GM18511 (cell line): Measurements from ENCODE around the gene CCL18.
"Not testable (repeated sequence)": the region's sequence is repeated elsewhere in the genome, so short reads cannot be mapped to it uniquely, and the experiment has no call there.

Experiments used
- ATAC-seq: cut with Tn5 transposase; IDR thresholded peaks from one replicate; pipeline ENCODE4 v1.9.1; 2021; ENCODE audit warnings: mild to moderate bottlenecking, moderate library complexity; ENCODE audit not compliant: unreplicated experiment

The CCL18 gene

DNA sequence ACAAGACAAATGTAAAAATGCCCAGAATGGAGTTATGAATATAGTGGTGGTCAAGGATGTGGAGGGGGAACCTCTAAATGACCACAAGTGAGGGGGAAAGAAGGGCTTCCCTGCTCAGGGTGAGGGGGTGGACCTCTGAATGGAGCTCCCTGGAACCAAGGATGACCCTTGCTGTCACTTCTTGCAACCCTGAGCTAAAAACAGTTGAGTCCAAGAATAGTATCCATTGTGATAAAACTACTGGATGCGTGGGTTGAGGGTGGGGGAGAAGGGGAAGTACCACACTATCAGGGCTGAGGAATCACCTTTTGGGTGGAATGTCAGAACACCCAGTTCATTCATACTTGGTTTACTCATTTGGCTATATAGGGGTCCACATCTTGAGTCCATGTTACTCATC is 34.9 kb downstream of the CCL18 start:
- ATAC-seq, result not testable (repeated sequence)

DNA sequence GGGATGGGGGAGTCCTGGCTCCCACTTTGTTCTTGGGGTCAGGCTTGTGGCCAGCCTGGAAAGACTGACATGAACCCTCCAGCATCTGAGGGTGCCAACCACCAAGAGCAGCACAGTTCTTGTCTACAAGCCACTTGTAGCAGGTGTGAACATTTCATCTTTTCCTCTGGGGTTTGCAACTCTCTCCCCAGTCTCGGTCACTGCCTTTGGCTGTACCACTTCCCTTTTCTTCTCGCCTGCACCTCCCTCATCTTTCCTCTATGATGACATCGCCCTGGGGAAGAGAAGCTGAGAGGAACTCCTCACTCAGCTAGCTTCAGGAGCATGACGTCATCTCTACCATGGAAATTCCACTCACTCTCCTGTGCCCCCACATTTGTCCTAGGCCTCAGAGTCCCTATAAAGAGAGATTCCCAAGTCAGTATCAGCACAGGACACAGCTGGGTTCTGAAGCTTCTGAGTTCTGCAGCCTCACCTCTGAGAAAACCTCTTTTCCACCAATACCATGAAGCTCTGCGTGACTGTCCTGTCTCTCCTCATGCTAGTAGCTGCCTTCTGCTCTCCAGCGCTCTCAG is 39.4 kb downstream of the CCL18 start, which contains the start of gene CCL4:
Gene CCL4, plus strand, starts transcription at position 427 of the 575 bp plus-strand sequence. Its CDS starts 79 bp downstream, at position 506.
- peak; percentile 74 for ATAC-seq

DNA sequence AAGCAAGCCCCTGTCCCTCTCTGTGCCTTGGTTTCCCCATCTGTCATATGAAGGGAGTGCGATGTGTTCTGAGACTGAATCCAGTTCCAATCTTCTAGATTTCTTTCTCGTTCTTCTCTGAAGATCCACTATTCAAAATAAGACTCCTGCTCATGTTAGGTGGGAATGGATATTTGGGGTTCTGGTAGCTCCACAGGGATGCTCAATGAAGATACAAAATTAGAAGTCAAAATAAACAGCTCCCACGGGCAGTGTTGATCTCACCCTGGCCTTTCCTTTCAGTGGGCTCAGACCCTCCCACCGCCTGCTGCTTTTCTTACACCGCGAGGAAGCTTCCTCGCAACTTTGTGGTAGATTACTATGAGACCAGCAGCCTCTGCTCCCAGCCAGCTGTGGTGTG is 40.2 kb downstream of the CCL18 start:
- ATAC-seq, result not testable (repeated sequence)

DNA sequence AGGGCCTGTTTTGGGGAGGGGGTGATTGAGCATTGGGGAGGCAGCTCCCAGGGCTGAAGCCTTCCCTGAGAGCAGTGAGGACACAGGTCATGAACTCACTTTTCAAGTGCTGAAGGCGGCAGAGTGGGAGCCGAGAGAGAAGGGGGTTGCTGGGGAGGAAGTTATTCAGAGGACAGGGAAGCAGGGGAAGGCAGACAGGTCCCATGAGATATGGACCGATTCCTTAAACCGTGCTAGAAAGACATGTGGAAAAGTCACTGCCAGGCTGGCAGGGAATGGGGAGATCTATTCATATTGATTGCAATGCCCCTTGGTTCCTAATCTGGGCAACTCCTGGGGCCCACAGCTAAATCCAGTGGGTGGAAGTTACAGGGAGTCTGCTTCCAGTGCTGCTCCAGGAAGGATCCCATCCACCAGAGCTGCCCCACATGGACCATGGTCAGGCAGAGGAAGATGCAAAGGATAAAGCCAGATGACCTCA is 40.7 kb downstream of the CCL18 start:
- ATAC-seq, result no peak

DNA sequence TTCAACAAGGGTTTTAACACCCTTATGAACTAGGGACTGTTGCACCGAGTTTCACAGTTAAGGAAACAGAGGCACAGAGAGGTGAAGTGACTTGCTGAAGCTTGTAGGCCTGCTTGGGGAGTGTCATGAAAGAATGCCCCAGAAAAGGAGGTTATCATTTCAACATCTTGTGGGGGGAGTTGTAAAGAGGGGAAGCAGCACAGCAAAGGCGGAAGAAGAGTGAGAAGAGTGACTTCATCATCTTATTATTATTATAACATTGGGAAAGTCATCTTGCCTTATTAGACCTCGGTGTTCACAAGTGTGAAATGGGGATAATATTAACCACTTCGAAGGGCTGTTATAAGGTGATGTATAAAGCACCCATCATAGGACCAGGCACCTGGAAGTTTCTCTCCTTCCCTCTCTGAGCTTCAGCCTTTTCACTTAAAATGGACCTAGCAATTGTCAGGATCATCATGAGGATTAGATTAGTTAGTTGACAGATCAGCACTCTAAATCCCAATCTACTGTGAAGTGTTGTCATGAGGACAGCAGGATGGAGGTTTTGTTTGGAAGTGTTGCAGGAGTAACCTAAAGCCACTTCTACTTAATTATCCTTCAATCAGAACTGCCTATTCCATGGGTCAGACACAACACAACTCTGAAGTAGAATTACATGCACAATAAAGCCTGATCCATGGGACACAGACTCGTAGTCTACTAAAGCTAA is 41.9 kb downstream of the CCL18 start:
- no peak for ATAC-seq

DNA sequence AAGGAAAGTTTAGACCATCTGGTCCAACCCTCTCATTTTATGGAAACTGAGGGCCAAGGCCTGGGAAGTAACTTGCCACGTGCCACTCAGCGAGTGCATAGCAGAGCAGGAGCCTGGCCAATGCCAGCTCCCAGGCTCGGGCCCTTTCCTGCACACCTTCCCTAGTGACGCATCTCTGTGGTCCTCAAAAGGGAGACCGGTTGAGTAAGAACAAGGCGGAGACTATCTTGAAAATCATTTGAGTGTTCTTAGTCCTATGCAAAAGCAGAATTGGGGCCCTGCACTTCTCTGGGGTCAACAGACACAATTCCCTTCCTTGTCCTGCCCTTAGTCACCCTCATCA is 42.4 kb downstream of the CCL18 start:
- ATAC-seq, result no peak

DNA sequence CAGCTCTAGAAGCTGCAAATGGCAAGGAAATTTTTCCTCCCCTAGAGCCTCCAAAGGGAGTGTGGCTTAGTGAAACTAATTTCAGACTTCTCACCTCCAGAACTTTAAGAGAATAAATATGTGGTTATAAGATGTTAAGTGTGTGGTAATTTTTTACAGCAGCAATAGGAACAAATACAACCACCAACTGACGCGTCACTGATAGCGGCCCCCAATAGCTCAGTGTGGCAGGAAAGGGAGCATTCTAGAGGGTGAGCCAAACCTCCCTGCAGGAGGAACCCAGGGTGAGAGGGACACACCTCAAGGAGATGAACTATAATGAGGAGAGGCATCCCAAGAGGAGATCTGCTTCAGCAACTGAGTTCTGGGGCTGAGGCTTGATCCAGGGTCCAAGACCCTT is 43.6 kb downstream of the CCL18 start:
- no peak for ATAC-seq

DNA sequence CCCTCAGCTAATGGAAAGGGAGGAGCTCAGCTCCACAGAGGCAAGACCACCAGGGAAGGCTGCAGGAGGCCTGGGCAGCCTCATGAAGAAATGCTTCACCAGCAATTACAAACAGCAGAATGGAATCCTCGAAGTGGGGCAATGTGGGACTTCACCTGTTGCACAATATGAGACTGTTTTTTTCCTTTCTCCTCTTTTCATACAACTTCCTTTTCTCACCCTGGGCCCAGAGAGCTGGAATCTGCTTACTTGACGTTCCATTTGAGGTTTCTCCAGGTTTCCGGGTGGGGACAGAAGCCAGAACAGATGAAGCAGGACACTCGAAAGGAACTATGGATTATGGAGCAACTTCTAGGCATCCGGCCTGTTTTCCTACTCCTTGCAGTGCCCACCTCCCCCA is 44.2 kb downstream of the CCL18 start:
- not testable (repeated sequence) for ATAC-seq

DNA sequence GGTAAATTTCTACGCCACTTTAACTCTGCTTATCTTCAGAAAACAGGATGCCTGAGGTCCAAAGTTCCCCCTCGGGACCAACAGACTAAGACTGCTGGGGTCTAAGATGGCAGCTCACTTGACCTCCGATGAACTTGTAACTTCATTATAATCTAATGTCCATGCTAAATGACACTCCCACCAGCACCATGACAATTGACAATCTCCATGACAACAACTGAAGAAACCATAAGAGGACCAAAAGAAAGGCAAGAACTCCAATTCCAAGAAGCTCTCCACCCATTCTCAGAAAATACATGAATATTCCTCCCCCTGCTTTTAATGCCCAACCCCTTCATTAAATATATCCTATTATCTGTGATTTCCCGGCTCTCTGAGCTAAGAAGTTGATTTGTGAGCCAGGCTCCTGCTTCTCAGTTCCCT is 47.0 kb downstream of the CCL18 start:
- no peak for ATAC-seq

DNA sequence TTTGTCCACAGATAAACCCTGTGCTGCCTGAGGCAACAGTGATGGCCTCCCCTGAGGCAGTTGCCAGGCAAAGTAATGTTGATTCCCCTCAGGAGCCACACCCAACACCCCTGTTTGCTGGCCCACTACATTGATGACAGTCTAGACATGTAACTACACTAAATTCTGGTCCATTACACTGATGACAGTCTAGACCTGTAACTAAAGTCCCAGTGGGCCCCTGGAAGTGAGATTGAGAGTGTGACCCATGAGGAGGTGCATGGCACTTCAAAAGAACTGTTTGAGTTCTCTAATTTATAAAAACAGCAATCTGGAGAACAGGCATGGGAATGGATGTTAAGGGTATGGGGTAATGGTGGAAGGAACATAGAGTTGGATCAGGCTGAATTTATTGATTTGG is 48.5 kb downstream of the CCL18 start:
- ATAC-seq, result no peak

DNA sequence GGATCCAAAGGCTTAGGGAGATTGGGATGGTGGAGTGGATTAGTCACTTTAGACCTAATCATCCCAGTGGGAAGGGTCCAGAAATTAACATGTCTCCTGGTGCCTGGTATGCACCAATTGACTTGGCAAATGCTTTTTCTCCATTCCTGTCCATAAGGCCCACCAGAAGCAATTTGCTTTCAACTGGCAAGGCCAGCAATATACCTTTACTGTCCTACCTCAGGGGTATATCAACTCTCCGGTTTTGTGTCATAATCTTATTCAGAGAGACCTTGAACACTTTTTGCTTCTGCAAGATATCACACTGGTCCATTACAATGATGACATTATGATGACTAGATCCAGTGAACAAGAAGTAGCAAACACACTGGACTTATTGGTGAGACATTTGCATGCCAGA is 49.1 kb downstream of the CCL18 start:
- ATAC-seq, result not testable (repeated sequence)

DNA sequence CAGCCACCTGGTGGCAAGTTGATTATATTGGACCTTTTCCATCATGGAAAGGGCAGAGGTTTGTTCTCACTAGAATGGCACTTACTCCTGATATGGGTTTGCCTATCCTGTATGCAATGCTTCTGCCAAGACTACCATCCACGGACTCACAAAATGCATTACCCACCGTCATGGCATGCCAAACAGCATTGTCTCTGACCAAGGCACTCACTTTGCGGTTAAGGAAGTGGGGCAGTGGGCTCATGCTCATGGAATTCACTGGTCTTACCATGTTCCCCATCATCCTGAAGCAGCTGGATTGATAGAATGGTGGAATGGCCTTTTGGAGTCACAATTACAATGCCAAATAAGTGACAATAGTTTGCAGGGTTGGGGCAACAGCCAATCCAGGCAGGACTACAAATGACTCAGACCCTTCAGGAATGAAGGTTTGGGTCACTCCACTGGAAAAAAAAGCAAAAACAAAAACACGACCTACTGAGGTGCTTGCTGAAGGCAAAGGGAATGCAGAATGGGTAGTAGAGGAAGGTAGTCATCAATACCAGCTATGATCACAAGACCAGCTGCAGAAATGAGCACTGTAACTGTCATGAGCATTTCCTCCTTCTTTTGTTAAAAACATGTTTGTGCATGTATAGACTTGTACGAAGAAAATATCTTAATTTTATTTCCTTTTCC is 51.0 kb downstream of the CCL18 start:
- ATAC-seq, result not testable (repeated sequence)

DNA sequence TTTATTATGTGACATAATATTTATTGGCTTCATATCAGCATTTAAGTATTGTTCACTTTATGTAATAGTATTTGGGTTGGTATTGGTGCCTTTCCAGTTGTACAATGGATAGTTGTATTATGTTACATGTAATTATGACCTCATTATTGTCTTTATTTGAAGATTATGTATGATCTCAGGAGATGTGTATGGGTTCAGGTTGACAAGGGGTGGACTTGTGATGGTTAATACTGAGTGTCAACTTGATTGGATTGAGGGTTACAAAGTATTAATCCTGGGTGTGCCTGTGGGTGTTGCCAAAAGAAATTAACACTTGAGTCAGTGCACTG is 51.5 kb downstream of the CCL18 start:
- ATAC-seq, result not testable (repeated sequence)

DNA sequence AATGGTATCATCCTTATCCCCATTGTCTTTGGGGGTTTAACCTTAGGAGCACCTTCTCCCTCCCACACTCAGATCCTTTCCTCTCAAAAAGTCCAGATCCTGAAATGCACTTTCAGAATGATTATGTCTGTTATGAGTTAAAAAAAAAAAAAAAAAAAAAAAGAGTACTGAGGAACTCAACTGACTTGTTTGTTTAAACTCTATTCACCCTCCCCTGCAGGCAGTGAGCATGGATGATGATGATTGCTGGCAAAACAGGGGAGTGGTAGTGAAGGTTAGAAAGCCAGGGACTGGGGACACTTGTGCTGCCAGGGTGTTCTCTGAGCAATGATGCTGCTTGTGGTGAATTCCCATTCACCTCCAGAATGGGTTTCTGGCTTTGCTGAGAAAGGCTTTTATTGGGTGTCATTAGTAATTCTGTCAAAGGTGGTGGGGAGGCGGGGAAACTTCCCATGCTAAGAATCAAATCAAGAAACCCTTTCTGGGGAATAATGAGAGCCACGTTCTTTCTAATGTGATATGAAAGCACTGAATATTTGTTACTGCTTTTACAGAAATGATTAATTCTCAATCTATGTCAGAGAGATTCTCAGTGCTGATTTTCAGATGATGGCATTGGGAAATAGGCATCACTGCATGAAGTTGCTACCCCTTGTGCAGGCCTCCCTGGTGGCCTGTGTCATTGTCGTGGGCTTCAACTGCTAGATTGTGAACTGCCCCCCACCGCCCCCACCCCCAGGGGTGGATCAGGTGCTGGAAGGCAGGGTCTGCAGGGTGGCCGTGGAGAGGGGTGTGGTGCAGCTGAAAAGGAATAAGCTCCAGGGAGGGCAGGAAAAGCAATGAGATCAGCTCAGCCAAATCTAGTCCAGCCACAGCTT is 53.7 kb downstream of the CCL18 start:
- no peak for ATAC-seq

DNA sequence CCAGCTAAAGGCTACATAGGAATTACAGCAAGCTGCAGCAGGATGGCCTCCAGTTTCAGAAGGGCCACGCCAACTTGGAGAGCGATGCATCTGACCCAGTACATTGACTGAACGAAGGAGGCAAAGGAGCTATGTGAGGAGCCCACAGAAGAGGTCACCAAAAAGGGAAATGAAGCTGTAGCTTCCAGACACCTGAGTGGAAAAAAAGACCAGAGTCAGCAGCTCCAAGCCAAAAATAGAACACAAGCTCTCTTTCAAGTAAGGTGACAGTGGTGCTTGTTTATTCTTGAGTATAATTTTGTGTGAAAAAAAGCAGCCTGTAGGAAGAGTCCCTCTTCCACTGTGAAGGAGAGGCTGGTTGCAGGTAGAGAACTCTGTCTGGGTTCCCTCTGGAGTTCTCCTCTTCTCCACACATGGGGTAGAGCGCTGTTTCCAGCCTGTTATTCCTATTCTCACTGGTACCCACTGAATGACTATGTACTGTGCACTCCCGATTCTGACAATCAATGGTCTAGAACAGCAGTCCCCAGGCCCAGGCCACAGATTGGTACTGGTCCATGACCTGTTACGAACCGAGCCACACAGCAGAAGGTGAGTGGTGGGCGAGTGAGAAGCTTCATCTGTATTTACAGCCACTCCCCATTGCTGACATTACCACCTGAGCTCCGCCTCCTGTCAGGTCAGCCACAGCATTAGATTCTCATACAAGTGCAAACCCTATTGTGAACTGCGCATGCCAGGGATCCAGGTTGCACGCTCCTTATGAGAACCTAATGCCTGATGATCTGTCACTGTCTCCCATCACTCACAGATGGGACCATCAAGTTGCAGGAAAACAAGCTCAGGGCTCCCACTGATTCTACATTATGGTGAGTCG is 54.6 kb downstream of the CCL18 start:
- ATAC-seq, result no peak

DNA sequence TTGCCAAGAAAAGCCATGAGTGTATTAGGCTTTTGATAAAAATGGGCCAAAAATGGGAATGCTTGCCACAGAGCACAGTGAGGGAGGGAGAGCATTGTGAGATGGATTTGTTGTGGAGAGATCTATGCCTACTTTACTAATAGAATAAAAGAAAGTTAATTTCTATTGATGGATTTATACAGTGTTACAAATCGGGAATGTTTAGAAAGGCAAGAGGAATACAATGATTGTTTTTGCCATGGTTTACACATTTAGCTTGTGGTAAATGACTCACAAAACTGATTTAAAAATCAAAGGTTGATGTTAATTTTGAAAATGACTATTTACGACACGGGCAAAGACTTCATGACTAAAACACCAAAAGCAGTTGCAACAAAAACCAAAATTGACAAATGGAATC is 56.1 kb downstream of the CCL18 start:
- no peak for ATAC-seq

DNA sequence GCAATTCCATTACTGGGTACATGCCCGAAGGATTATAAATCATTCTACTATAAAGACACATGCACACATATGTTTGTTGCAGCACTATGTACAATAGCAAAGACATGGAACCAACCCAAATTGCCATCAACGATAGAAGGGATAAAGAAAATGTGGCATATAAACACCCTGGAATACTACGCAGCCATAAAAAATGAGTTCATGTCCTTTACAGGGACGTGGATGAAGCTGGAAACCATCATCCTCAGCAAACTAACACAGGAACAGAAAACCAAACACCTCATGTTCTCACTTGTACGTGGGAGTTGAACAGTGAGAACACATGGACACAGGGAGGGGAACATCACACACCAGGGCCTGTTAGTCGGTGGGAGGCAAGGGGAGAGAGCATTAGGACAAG is 57.0 kb downstream of the CCL18 start:
- not testable (repeated sequence) for ATAC-seq
